CD4-positive, alpha-beta T cell treated with Interleukin-12 subunit alpha and Interleukin-12 subunit beta, for 1 hour (primary cell): ENCODE data around the gene PRXL2B.

ENCODE experiments used
- DNase-seq: peaks from one replicate; pipeline ENCODE4 v3.0.0-alpha.2; 2020

Gene PRXL2B

GRCh38 chr1:2638466-2639115 lies 52.0 kb downstream of the PRXL2B start:
- DNase-seq = no peak

- DNase-seq = no peak
Measured at GRCh38 chr1:2639203-2639602, 52.6 kb downstream of the PRXL2B start.

- DNase-seq = no peak
Measured at GRCh38 chr1:2639607-2640521, 53.3 kb downstream of the PRXL2B start.

- no peak for DNase-seq
Measured at GRCh38 chr1:2640626-2641025, 54.0 kb downstream of the PRXL2B start.
